ENCODE measurements around the gene MYO1D. TPM values are rescaled to one million over a fixed set of nuclear protein-coding genes. Genes with fewer than 3 reads are reported as not detected.
"Not testable (repeated sequence)": the region's sequence is repeated elsewhere in the genome, so short reads cannot be mapped to it uniquely, and the experiment has no call there.

MYO1D gene
- total RNA-seq, 1 experiment from 2014 or later, result 206 TPM

DNA sequence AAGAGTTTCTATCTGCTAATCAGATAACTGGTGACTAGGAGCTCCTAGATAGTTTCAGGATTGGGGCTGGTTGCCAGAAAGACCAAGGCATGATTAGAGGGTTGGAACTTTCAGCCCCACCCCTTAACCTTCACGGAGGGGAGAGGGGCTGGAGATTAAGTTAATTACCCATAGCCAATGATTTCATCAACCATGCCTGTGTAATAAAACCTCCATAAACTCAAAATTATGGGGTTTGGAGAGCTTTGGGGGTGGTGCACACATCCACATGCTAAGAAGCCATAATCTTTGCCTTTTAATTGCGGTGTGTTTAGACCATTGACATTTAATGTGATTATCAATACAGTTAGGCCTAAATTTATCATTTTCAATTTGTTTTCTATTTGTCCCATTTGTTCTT, 228.5 kb downstream of the MYO1D start:
- TF ChIP-seq, protein P1, sequence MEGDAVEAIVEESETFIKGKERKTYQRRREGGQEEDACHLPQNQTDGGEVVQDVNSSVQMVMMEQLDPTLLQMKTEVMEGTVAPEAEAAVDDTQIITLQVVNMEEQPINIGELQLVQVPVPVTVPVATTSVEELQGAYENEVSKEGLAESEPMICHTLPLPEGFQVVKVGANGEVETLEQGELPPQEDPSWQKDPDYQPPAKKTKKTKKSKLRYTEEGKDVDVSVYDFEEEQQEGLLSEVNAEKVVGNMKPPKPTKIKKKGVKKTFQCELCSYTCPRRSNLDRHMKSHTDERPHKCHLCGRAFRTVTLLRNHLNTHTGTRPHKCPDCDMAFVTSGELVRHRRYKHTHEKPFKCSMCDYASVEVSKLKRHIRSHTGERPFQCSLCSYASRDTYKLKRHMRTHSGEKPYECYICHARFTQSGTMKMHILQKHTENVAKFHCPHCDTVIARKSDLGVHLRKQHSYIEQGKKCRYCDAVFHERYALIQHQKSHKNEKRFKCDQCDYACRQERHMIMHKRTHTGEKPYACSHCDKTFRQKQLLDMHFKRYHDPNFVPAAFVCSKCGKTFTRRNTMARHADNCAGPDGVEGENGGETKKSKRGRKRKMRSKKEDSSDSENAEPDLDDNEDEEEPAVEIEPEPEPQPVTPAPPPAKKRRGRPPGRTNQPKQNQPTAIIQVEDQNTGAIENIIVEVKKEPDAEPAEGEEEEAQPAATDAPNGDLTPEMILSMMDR (IDR thresholded peaks at IDR 0.05; ENCODE audit: insufficient read depth in 1 of 2, low read depth in 1 of 2, low read length in 1 of 2, severe bottlenecking in 1 of 2, unreplicated experiment in 1 of 2), result no peak
- Histone ChIP-seq H3K4me3 (ENCODE audit: low read depth, low read length) (no peak overlapping the region), H3K9me3 (peaks cover 12% of the 10 kb centered on the region), H3K27me3 (replicated peaks; ENCODE audit: control insufficient read depth, insufficient read depth, low read length) (no peaks in the 10 kb centered on the region), H3K36me3 (ENCODE audit: control insufficient read depth, insufficient read depth, low read length) (peaks cover 5% of the 10 kb centered on the region; the same call in 1 of the 2 replicates), H3K4me1 (no peaks in the 10 kb centered on the region)
- Mint-ChIP-seq H3K9me3 (ENCODE audit: unreplicated experiment) (peaks cover 34% of the 10 kb centered on the region), H3K36me3 (ENCODE audit: insufficient read depth, unreplicated experiment) (peaks cover 86% of the 10 kb centered on the region), H3K4me1 (ENCODE audit: low read depth, unreplicated experiment) (no peaks in the 10 kb centered on the region), H3K27me3 (ENCODE audit: insufficient read depth, unreplicated experiment) (no peaks in the 10 kb centered on the region), H3K27ac (ENCODE audit: unreplicated experiment) (no peak overlapping the region), H3K4me3 (ENCODE audit: unreplicated experiment) (no peak overlapping the region)
- intact Hi-C loops (cut with micrococcal nuclease; ENCODE audit: unreplicated experiment), result no loop called here
- ChIA-PET POLR2A (no interaction called here), CTCF (no interaction called here)
- BruUV-seq (replicated peaks), result no TSS peak
- DNase-seq, result no peak

DNA sequence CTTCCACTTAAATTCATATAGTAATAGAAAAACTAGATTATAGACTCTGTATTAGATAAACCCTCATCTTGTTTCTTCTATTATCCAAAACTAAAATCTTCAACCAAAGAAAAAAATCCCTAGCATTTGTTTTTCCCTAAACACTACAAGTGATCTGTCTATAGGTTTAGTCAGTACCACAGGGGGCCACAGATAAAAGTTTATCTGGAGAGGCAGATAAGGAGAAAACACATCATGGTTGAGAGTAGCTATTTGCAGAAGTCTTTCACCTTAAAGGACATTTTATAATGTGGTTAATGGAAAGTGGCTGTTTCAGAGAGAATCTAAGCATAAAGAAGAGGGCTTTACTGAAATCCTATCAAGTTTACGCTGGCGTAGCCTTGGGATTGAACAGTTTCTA, 230.0 kb downstream of the MYO1D start:
- ChIA-PET POLR2A (interaction anchor here (0.6 kb wide), 1 partner anchor 42 kb away, joined by 4 read pairs; no protein-coding TSS in a partner anchor), CTCF (no interaction called here)
- Histone ChIP-seq H3K27me3 (replicated peaks; ENCODE audit: control insufficient read depth, insufficient read depth, low read length) (no peaks in the 10 kb centered on the region), H3K4me3 (ENCODE audit: low read depth, low read length) (no peak overlapping the region), H3K36me3 (ENCODE audit: control insufficient read depth, insufficient read depth, low read length) (peaks cover 3% of the 10 kb centered on the region; the same call in 1 of the 2 replicates), H3K9me3 (peaks cover 12% of the 10 kb centered on the region), H3K4me1 (no peaks in the 10 kb centered on the region)
- no TSS peak for BruUV-seq (replicated peaks)
- H3K4me3 Mint-ChIP-seq (ENCODE audit: unreplicated experiment), result no peak overlapping the region
- H3K9me3 Mint-ChIP-seq (ENCODE audit: unreplicated experiment), result peaks cover 33% of the 10 kb centered on the region
- H3K4me1 Mint-ChIP-seq (ENCODE audit: low read depth, unreplicated experiment), result no peaks in the 10 kb centered on the region
- H3K27ac Mint-ChIP-seq (ENCODE audit: unreplicated experiment), result no peak overlapping the region
- DNase-seq, result no peak
- TF ChIP-seq, protein P1 (IDR thresholded peaks at IDR 0.05; ENCODE audit: insufficient read depth in 1 of 2, low read depth in 1 of 2, low read length in 1 of 2, severe bottlenecking in 1 of 2, unreplicated experiment in 1 of 2), result no peak
- no peaks in the 10 kb centered on the region for H3K27me3 Mint-ChIP-seq (ENCODE audit: insufficient read depth, unreplicated experiment)
- peaks cover 82% of the 10 kb centered on the region for H3K36me3 Mint-ChIP-seq (ENCODE audit: insufficient read depth, unreplicated experiment)
- intact Hi-C loops (cut with micrococcal nuclease; ENCODE audit: unreplicated experiment), result no loop called here

DNA sequence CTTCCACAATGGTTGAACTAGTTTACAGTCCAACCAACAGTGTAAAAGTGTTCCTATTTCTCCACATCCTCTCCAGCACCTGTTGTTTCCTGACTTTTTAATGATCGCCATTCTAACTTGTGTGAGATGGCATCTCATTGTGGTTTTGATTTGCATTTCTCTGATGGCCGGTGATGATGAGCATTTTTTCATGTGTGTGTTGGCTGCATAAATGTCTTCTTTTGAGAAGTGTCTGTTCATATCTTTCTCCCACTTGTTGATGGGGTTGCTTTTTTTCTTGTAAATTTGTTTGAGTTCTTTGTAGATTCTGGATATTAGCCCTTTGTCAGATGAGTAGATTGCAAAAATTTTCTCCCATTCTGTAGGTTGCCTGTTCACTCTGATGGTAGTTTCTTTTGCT, 235.4 kb downstream of the MYO1D start:
- CTCF ChIA-PET; BruUV-seq (replicated peaks); H3K4me1 ChIP-seq: not testable (repeated sequence)

More for the DNA sequence above, 235.4 kb downstream of the MYO1D start:
- H3K4me3 Mint-ChIP-seq (ENCODE audit: unreplicated experiment); H3K27ac Mint-ChIP-seq (ENCODE audit: unreplicated experiment); H3K4me3 ChIP-seq (ENCODE audit: low read depth, low read length); POLR2A ChIA-PET; H3K27me3 ChIP-seq (replicated peaks; ENCODE audit: control insufficient read depth, insufficient read depth, low read length); H3K9me3 ChIP-seq; H3K9me3 Mint-ChIP-seq (ENCODE audit: unreplicated experiment); intact Hi-C loops (cut with micrococcal nuclease; ENCODE audit: unreplicated experiment); H3K27me3 Mint-ChIP-seq (ENCODE audit: insufficient read depth, unreplicated experiment); H3K36me3 ChIP-seq (ENCODE audit: control insufficient read depth, insufficient read depth, low read length); H3K4me1 Mint-ChIP-seq (ENCODE audit: low read depth, unreplicated experiment); DNase-seq: not testable (repeated sequence)
- H3K36me3 Mint-ChIP-seq (ENCODE audit: insufficient read depth, unreplicated experiment), result peaks cover 50% of the 10 kb centered on the region
